C1 segment of cervical spinal cord (tissue), 14 donors: ENCODE data around the gene HNRNPCL1.
"Not testable (repeated sequence)": the region's sequence is repeated elsewhere in the genome, so short reads cannot be mapped to it uniquely, and the experiment has no call there.

Experiments used
- DNase-seq, 14 donors: peaks; one replicate each; lab custom pipeline; 2025; lab: John Stamatoyannopoulos, UW

The HNRNPCL1 gene

GRCh38 chr1:12848620-12849019, at the start of gene HNRNPCL1:
Gene HNRNPCL1, minus strand, starts transcription at chr1:12848720. Its CDS starts 431 bp downstream, at chr1:12848289.
- not testable (repeated sequence) for DNase-seq

- DNase-seq = not testable (repeated sequence)
Measured at GRCh38 chr1:12898170-12898569, 49.6 kb upstream of the HNRNPCL1 start, which contains the start of gene PRAMEF10. Gene PRAMEF10, minus strand, starts transcription at chr1:12898270. Its CDS starts 2,423 bp downstream, at chr1:12895847.

GRCh38 chr1:12886101-12886500, 37.6 kb upstream of the HNRNPCL1 start, which contains the start of gene PRAMEF4:
Gene PRAMEF4, minus strand, starts transcription at chr1:12886201. Its CDS starts 2,807 bp downstream, at chr1:12883394.
- not testable (repeated sequence) for DNase-seq

- DNase-seq = not testable (repeated sequence)
Measured at GRCh38 chr1:12878453-12878852, 29.9 kb upstream of the HNRNPCL1 start.

GRCh38 chr1:12863131-12863880, 14.8 kb upstream of the HNRNPCL1 start:
- not testable (repeated sequence) for DNase-seq

- DNase-seq = not testable (repeated sequence)
Measured at GRCh38 chr1:12856786-12857185, 8.3 kb upstream of the HNRNPCL1 start, which contains the start of gene PRAMEF2. Gene PRAMEF2, plus strand, starts transcription at chr1:12857086. Its CDS starts 1,924 bp downstream, at chr1:12859010.

- DNase-seq = no peak
Measured at GRCh38 chr1:12851779-12852178, 3.3 kb upstream of the HNRNPCL1 start.

GRCh38 chr1:12833251-12833650, 15.3 kb downstream of the HNRNPCL1 start:
- DNase-seq = not testable (repeated sequence)

- DNase-seq = not testable (repeated sequence)
Measured at GRCh38 chr1:12831310-12831709, 17.2 kb downstream of the HNRNPCL1 start, which contains the start of gene PRAMEF11. Gene PRAMEF11, minus strand, starts transcription at chr1:12831410. Its CDS starts 2,621 bp downstream, at chr1:12828789.

GRCh38 chr1:12819061-12819460, 29.5 kb downstream of the HNRNPCL1 start:
- DNase-seq = not testable (repeated sequence)

GRCh38 chr1:12811409-12811784, 37.1 kb downstream of the HNRNPCL1 start:
- no peak for DNase-seq

GRCh38 chr1:12810691-12811408, 37.7 kb downstream of the HNRNPCL1 start:
- DNase-seq = no peak

GRCh38 chr1:12809933-12810332, 38.6 kb downstream of the HNRNPCL1 start:
- DNase-seq = no peak

- DNase-seq = no peak
Measured at GRCh38 chr1:12799730-12800129, 48.8 kb downstream of the HNRNPCL1 start.

GRCh38 chr1:12798911-12799310, 49.6 kb downstream of the HNRNPCL1 start:
- DNase-seq = no peak
